ENCODE results near the gene SESN3. TPM values are rescaled to one million over a fixed set of nuclear protein-coding genes. Genes with fewer than 3 reads are reported as not detected.
"Not testable (repeated sequence)": the region's sequence is repeated elsewhere in the genome, so short reads cannot be mapped to it uniquely, and the experiment has no call there.

SESN3 gene
- total RNA-seq (10 to 100 TPM in 3 of 6 donors, 1 to 10 TPM in 3; 3.3 to 26.8 (median 10.3) TPM), polyA plus RNA-seq (1 to 10 TPM; 1.6 to 3.4 TPM)

GRCh38 chr11:95231127-95231880 lies at the start of gene SESN3:
Gene SESN3 (minus strand): TSS chr11:95231202. CDS start chr11:95230860, 342 bp downstream.
- peak; percentile 91 to 95 (median 92) for ATAC-seq
- peak; percentile 98 for FAIRE-seq

GRCh38 chr11:95279921-95280868 lies 49.2 kb upstream of the SESN3 start:
- H3K27me3 ChIP-seq, result no peaks in the 10 kb centered on the region
- no peaks in the 10 kb centered on the region for H3K36me3 ChIP-seq
- H3K4me3 ChIP-seq, result no peak overlapping the region
- no peaks in the 10 kb centered on the region for H3K9me3 ChIP-seq
- no peaks in the 10 kb centered on the region for H3K4me1 ChIP-seq
- WGBS, 2 donors, result 43 to 45% methylated on average over 6 of the region's 6 CpGs
- H3K27ac ChIP-seq, result peak overlapping the region in 1 of 4 donors; percentile 31
- FAIRE-seq (no peak), ATAC-seq (peak in 2 of 4 donors; percentile 70 to 84), DNase-seq (peak in 1 of 6 donors; percentile 38)
- intact Hi-C loops (cut with DNase I), result no loop called here
- no peak for TF ChIP-seq CTCF (IDR thresholded peaks at IDR 0.05)

More at GRCh38 chr11:95231127-95231880, at the start of gene SESN3:
- Histone ChIP-seq H3K4me3 (peak within 1 kb of the TSS; percentile 81 to 91 (median 86)), H3K36me3 (no peaks in the 10 kb centered on the region), H3K27me3 (no peaks in the 10 kb centered on the region), H3K9me3 (no peaks in the 10 kb centered on the region), H3K27ac (peak within 1 kb of the TSS; percentile 66 to 96 (median 85)), H3K4me1 (peaks cover 0 to 19% (median 4%) of the 10 kb centered on the region in 3 donors)
- 1 to 2% methylated on average over 25 to 40 of the region's 40 CpGs for WGBS, 2 donors
- DNase-seq, result peak; percentile 97 to 99 (median 99)
- intact Hi-C loops (cut with DNase I), result no loop called here
- no peak for TF ChIP-seq CTCF (IDR thresholded peaks at IDR 0.05)

DNA sequence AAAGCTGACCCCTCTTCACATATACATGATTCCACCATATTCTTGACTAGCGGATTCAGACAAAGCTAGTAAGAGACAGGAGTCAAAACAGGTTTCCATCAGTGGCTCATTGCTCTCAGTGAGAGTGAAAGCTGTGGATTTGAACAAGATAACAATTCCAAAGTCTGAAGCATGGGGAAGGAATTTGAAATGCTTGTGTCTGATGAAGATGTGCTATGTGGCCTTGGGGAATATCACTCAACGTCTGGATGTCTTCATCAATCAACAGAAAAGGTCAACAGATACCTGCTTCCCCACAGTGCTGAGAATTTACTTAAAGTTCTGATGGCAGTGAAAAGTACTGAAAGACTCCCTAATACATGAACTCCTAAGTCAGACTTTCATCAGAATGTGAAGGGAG lies 46.9 kb upstream of the SESN3 start:
- H3K9me3 ChIP-seq, result no peaks in the 10 kb centered on the region
- 62 to 63% methylated on average over 2 of the region's 2 CpGs for WGBS, 2 donors
- DNase-seq (no peak), ATAC-seq (no peak), FAIRE-seq (no peak)
- H3K36me3 ChIP-seq, result no peaks in the 10 kb centered on the region
- intact Hi-C loops (cut with DNase I), result no loop called here
- H3K27me3 ChIP-seq, result no peaks in the 10 kb centered on the region
- H3K27ac ChIP-seq, result no peak overlapping the region
- H3K4me1 ChIP-seq, result no peaks in the 10 kb centered on the region
- no peak overlapping the region for H3K4me3 ChIP-seq
- TF ChIP-seq CTCF (IDR thresholded peaks at IDR 0.05), result no peak

GRCh38 chr11:95276139-95276538 lies 45.1 kb upstream of the SESN3 start:
- Histone ChIP-seq H3K27ac (no peak overlapping the region), H3K9me3 (no peaks in the 10 kb centered on the region), H3K36me3 (no peaks in the 10 kb centered on the region), H3K4me1 (no peaks in the 10 kb centered on the region), H3K4me3 (no peak overlapping the region), H3K27me3 (no peaks in the 10 kb centered on the region)
- FAIRE-seq (no peak), ATAC-seq (no peak), DNase-seq (no peak)
- intact Hi-C loops (cut with DNase I), result no loop called here
- no peak for TF ChIP-seq CTCF (IDR thresholded peaks at IDR 0.05)
- 83 to 87% methylated on average over 4 of the region's 4 CpGs for WGBS, 2 donors

GRCh38 chr11:95273618-95274017 lies 42.6 kb upstream of the SESN3 start:
- H3K27ac ChIP-seq; DNase-seq; intact Hi-C loops (cut with DNase I); H3K4me1 ChIP-seq; H3K4me3 ChIP-seq; H3K27me3 ChIP-seq; ATAC-seq; H3K36me3 ChIP-seq; H3K9me3 ChIP-seq; FAIRE-seq: not testable (repeated sequence)
- 86 to 91% methylated on average over 5 of the region's 5 CpGs for WGBS, 2 donors
